Stimulated activated CD4-positive, alpha-beta T cell treated with anti-CD3 and anti-CD28 coated beads, Interleukin-1b, Interleukin-23, amount 100 ng/mL, for 1 hour (primary cell): ENCODE data around the gene SPINT2.
A peak's percentile ranks its signal among the peaks of the same experiment; 100 is the strongest.

Experiments
- DNase-seq, 2 donors: peaks; one replicate each; pipeline ENCODE4 v3.0.0-alpha.2; 2020; ENCODE audit warnings: low read depth in 2 of 2

Gene SPINT2

GRCh38 chr19:38294090-38294489 lies 29.7 kb downstream of the SPINT2 start:
- no peak for DNase-seq

GRCh38 chr19:38298821-38299680 lies 34.7 kb downstream of the SPINT2 start:
- DNase-seq = no peak

GRCh38 chr19:38303517-38304351 lies 39.4 kb downstream of the SPINT2 start, which contains the start of gene C19orf33:
Gene C19orf33 (plus strand): TSS chr19:38304251. CDS start chr19:38304262, 11 bp downstream.
- no peak for DNase-seq

- no peak for DNase-seq
These were observed 40.0 kb downstream of the SPINT2 start for GRCh38 chr19:38304352-38304865.

GRCh38 chr19:38304866-38305429 lies 40.6 kb downstream of the SPINT2 start:
- DNase-seq = no peak

GRCh38 chr19:38306236-38306635 lies 41.9 kb downstream of the SPINT2 start:
- DNase-seq = no peak

GRCh38 chr19:38307076-38307475 lies 42.7 kb downstream of the SPINT2 start:
- no peak for DNase-seq

GRCh38 chr19:38307597-38307996 lies 43.2 kb downstream of the SPINT2 start:
- no peak for DNase-seq

- DNase-seq = no peak
These were observed 43.8 kb downstream of the SPINT2 start for GRCh38 chr19:38308006-38308766.

- DNase-seq = no peak
These were observed 44.7 kb downstream of the SPINT2 start for GRCh38 chr19:38308926-38309614.

GRCh38 chr19:38309615-38310278 lies 45.4 kb downstream of the SPINT2 start:
- no peak for DNase-seq

- no peak for DNase-seq
These were observed 45.9 kb downstream of the SPINT2 start for GRCh38 chr19:38310279-38310670.

GRCh38 chr19:38310986-38311385 lies 46.6 kb downstream of the SPINT2 start:
- DNase-seq = no peak

- DNase-seq = peak; percentile 82 to 87
These were observed 51.5 kb downstream of the SPINT2 start, which contains the start of gene YIF1B for GRCh38 chr19:38315657-38316476. Gene YIF1B (minus strand): TSS chr19:38315947. CDS start chr19:38315917, 30 bp downstream.

- no peak for DNase-seq
These were observed 52.2 kb downstream of the SPINT2 start for GRCh38 chr19:38316477-38317067.

GRCh38 chr19:38317104-38317612 lies 52.8 kb downstream of the SPINT2 start:
- no peak for DNase-seq

- DNase-seq = no peak
These were observed 54.3 kb downstream of the SPINT2 start for GRCh38 chr19:38318660-38319059.

- peak in 1 of 2 donors; percentile 35 for DNase-seq
These were observed 55.3 kb downstream of the SPINT2 start, which contains the start of gene KCNK6 for GRCh38 chr19:38319421-38320258. Gene KCNK6 (plus strand): TSS chr19:38319845. CDS start chr19:38319951, 106 bp downstream.
